OCI-LY1 (cell line): ENCODE results near the gene TMEM92.

ENCODE experiments used
- H2AFZ ChIP-seq: fragments of 200-600 bp; sonication (generic), shearing (Covaris generic); 2 replicates; pipeline ENCODE4 v1.6.0; 2014; ENCODE audit warnings: antibody characterized with exemption, mild to moderate bottlenecking, low read length
- H3F3A ChIP-seq: fragments of 200-600 bp; sonication (generic), shearing (Covaris generic); 2 replicates; pipeline ENCODE4 v1.6.0; 2014; ENCODE audit warnings: mild to moderate bottlenecking, antibody characterized with exemption, low read length, moderate library complexity; ENCODE audit not compliant: insufficient read depth
- H3K27ac ChIP-seq: fragments of 200-600 bp; sonication (generic); 2 replicates; pipeline ENCODE4 v1.5.1; 2014; ENCODE audit warnings: low read length, mixed run types, mild to moderate bottlenecking, low read depth; ENCODE audit not compliant: poor library complexity, severe bottlenecking
- H3K27me3 ChIP-seq: fragments of 200-600 bp; sonication (generic); 2 replicates; pipeline ENCODE4 v1.6.0; 2014; ENCODE audit warnings: antibody characterized with exemption, mild to moderate bottlenecking, low read length, moderate library complexity; ENCODE audit not compliant: insufficient read depth
- H3K36me3 ChIP-seq: fragments of 200-600 bp; sonication (generic); 2 replicates; pipeline ENCODE4 v1.6.1; 2014; ENCODE audit warnings: mild to moderate bottlenecking, antibody characterized with exemption, low read length, moderate library complexity, mixed read lengths; ENCODE audit not compliant: insufficient read depth
- H3K4me1 ChIP-seq: fragments of 200-600 bp; sonication (generic); 2 replicates; pipeline ENCODE4 v1.5.1; 2014; ENCODE audit warnings: mild to moderate bottlenecking, low read length, moderate library complexity; ENCODE audit not compliant: insufficient read depth, severe bottlenecking
- H3K4me2 ChIP-seq: fragments of 200-600 bp; sonication (generic), shearing (Covaris generic); 2 replicates; pipeline ENCODE4 v1.6.1; 2014; ENCODE audit warnings: low read length
- H3K4me3 ChIP-seq: fragments of 200-600 bp; sonication (generic); 2 replicates; pipeline ENCODE4 v1.5.1; 2014; ENCODE audit warnings: low read length, low read depth, mild to moderate bottlenecking, mixed read lengths; ENCODE audit not compliant: poor library complexity, severe bottlenecking
- H3K79me2 ChIP-seq: fragments of 200-600 bp; shearing (Covaris generic); 2 replicates; pipeline ENCODE4 v1.6.1; 2016; ENCODE audit warnings: mixed run types, low read length, mixed read lengths; ENCODE audit not compliant: insufficient read depth
- H3K9ac ChIP-seq: fragments of 200-600 bp; sonication (generic), shearing (Covaris generic); 2 replicates; pipeline ENCODE4 v1.6.1; 2014; ENCODE audit warnings: mild to moderate bottlenecking, low read length, mixed read lengths
- H3K9me2 ChIP-seq: fragments of 200-600 bp; sonication (generic), shearing (Covaris generic); 2 replicates; pipeline ENCODE4 v1.6.1; 2014; ENCODE audit warnings: low read depth, mild to moderate bottlenecking, low read length, mixed read lengths
- H3K9me3 ChIP-seq: fragments of 200-600 bp; shearing (Covaris generic); 2 replicates; pipeline ENCODE4 v1.6.1; 2014; ENCODE audit warnings: low read length, mixed read lengths
- H4K20me1 ChIP-seq: fragments of 200-600 bp; sonication (generic), shearing (Covaris generic); 2 replicates; pipeline ENCODE4 v1.6.0; 2016; ENCODE audit warnings: mild to moderate bottlenecking, low read length; ENCODE audit not compliant: insufficient read depth
- EZH2 ChIP-seq: fragments of 200-600 bp; sonication (generic), shearing (Covaris generic); IDR thresholded peaks from 2 replicates; pipeline ENCODE4 v1.8.0; 2017; ENCODE audit warnings: borderline replicate concordance, mixed run types, mild to moderate bottlenecking, antibody characterized with exemption, low read length, moderate library complexity, mixed read lengths
- TF ChIP-seq, protein P1 (sequence below): fragments of 200-600 bp; sonication (generic), shearing (Covaris generic); IDR thresholded peaks from 2 replicates; pipeline ENCODE4 v1.5.1; 2017; ENCODE audit warnings: mild to moderate bottlenecking, antibody characterized with exemption, low read length, moderate library complexity, mixed read lengths

Gene TMEM92

DNA sequence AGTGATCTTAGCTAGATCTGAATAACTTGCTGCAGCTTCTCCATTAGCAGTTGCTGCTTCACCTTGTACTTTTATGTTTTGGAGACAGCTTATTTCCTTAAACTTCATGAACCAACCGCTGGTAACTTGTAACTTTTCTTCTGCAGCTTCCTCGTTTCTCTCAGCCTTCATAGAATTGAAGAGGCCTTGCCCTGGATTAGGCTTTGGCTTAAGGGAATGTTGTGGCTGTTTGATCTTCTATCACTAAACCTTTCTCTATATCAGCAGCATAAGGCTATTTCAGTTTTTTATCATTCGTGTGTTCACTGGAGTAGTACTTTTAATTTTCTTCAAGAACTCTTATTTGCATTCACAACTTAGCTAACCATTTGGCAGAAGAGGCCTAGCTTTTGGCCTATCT is 21.5 kb upstream of the TMEM92 start:
- no peaks in the 10 kb centered on the region for H3K4me1 ChIP-seq
- H3K4me2 ChIP-seq = no peak overlapping the region
- H3K79me2 ChIP-seq = no peaks in the 10 kb centered on the region
- H3K9me3 ChIP-seq = peaks cover 15% of the 10 kb centered on the region; the same call in 1 of the 2 replicates
- H3K9me2 ChIP-seq = no peaks in the 10 kb centered on the region
- H3K9ac ChIP-seq = no peak overlapping the region
- H3K36me3 ChIP-seq = no peaks in the 10 kb centered on the region; the same call in 1 of the 2 replicates
- H4K20me1 ChIP-seq = no peaks in the 10 kb centered on the region
- H3F3A ChIP-seq = no peaks in the 10 kb centered on the region
- H3K4me3 ChIP-seq = no peak overlapping the region
- TF ChIP-seq EZH2 = no peak
- TF ChIP-seq, protein P1, sequence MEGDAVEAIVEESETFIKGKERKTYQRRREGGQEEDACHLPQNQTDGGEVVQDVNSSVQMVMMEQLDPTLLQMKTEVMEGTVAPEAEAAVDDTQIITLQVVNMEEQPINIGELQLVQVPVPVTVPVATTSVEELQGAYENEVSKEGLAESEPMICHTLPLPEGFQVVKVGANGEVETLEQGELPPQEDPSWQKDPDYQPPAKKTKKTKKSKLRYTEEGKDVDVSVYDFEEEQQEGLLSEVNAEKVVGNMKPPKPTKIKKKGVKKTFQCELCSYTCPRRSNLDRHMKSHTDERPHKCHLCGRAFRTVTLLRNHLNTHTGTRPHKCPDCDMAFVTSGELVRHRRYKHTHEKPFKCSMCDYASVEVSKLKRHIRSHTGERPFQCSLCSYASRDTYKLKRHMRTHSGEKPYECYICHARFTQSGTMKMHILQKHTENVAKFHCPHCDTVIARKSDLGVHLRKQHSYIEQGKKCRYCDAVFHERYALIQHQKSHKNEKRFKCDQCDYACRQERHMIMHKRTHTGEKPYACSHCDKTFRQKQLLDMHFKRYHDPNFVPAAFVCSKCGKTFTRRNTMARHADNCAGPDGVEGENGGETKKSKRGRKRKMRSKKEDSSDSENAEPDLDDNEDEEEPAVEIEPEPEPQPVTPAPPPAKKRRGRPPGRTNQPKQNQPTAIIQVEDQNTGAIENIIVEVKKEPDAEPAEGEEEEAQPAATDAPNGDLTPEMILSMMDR = no peak
- peaks cover 10% of the 10 kb centered on the region; the same call in 1 of the 2 replicates for H3K27me3 ChIP-seq
- no peak overlapping the region for H2AFZ ChIP-seq
- H3K27ac ChIP-seq = no peak overlapping the region

DNA sequence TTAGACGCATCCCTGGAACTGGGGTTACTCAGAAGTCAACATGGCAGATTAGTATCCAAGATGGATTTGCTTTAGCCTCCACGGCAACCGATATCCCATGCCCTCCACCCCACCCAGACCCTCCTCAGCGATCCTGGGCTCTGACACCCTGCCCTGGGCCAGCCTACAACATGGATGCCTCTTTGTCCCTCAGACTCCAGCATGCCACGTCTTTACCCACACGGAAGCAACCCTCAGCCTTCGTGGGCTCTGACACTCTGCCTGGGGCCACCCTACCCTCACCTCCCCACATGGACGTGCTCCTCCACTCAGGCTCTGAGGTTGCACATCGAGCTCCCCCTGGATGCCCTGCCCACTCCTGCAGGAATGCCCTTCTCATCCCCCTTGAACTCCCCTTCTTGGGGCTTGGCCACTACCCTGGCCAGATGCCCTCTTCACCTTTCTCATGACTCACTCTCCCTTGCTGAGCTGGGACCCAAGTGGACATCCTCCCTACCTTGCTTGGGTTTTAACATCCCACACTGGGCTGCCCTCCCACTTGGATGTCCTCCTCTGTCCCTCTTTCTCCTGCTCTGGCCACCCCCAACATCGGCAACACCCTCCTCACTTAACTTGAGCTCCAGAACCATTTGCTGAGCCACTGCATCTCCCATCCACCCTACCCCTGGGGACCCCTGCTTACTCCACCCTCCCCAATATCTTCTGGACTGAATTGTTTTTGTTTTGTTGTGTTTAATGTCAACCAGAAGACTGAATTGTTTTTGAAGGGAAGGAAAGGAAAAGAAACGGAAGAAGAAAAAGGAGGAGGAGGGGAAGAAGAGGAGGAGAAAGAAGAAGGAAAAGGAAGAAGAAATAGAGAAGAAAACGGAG is 18.3 kb upstream of the TMEM92 start:
- no peaks in the 10 kb centered on the region for H3K9me3 ChIP-seq
- peaks cover 14% of the 10 kb centered on the region; the same call in 1 of the 2 replicates for H3K27me3 ChIP-seq
- H3K79me2 ChIP-seq = no peaks in the 10 kb centered on the region

DNA sequence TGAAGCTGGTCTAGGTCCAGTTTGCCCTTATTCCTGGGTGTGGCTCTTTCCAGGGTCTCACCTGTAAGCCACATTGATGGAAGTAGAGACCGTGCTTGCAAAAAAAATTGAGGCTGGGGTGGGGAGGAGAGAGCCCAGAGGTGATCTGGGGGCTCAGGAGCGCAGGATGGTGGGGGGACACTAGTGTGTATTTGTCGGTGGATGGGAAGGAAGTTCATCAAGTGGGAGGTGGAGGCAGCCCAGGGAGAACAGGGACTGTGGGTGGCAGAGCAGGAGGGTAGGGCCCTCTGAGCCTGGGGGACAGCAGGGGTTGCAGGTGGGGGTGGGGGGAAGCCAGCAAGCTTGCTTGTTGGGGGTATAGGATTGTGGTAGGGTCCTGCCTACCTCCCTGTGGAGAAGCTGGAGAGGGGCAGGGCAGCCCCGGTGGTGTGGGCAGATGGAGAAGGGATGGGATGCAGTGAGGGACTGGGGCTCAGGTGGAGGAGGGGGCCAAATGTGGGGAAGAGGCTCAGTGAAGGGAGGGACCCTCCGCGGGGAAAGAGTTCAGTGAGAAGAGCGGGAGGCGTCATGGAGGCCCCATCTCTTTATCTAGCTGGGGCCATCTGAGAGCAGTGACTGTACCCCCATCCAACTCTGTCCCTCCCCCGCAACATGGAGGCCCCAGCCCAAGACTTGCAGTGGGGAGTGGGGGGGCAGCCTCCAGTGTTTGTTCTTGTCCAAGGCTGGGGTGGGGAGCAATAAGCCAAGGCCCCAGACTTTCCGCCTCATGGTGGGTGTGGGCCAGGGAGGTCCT is 17.2 kb upstream of the TMEM92 start:
- H3K27ac ChIP-seq = no peak overlapping the region
- H3K79me2 ChIP-seq = no peaks in the 10 kb centered on the region
- no peaks in the 10 kb centered on the region for H3K9me3 ChIP-seq
- H3K36me3 ChIP-seq = no peaks in the 10 kb centered on the region
- H3K27me3 ChIP-seq = peaks cover 14% of the 10 kb centered on the region; the same call in 1 of the 2 replicates
- H3K9ac ChIP-seq = no peak overlapping the region
- no peaks in the 10 kb centered on the region for H4K20me1 ChIP-seq
- H2AFZ ChIP-seq = no peak overlapping the region
- TF ChIP-seq EZH2 = no peak
- TF ChIP-seq, protein P1 = no peak
- H3F3A ChIP-seq = no peaks in the 10 kb centered on the region
- no peaks in the 10 kb centered on the region for H3K9me2 ChIP-seq
- H3K4me3 ChIP-seq = no peak overlapping the region
- no peaks in the 10 kb centered on the region for H3K4me1 ChIP-seq
- no peak overlapping the region for H3K4me2 ChIP-seq

More for the DNA sequence above, 18.3 kb upstream of the TMEM92 start:
- H3K4me3 ChIP-seq = no peak overlapping the region
- H2AFZ ChIP-seq = no peak overlapping the region
- H3K27ac ChIP-seq = no peak overlapping the region
- H4K20me1 ChIP-seq = no peaks in the 10 kb centered on the region
- H3K4me2 ChIP-seq = no peak overlapping the region
- TF ChIP-seq, protein P1 = no peak
- no peak for TF ChIP-seq EZH2
- no peaks in the 10 kb centered on the region for H3F3A ChIP-seq
- no peak overlapping the region for H3K9ac ChIP-seq
- H3K9me2 ChIP-seq = no peaks in the 10 kb centered on the region
- H3K36me3 ChIP-seq = no peaks in the 10 kb centered on the region
- no peaks in the 10 kb centered on the region for H3K4me1 ChIP-seq
